Osteocyte (in vitro differentiated cells): Measurements from ENCODE around the gene NHLH1. TPM values are rescaled to one million over a fixed set of nuclear protein-coding genes. Genes with fewer than 3 reads are reported as not detected.

ENCODE experiments used
- DNase-seq: peaks from one replicate; pipeline ENCODE4 v3.0.0; 2021; ENCODE audit warnings: mixed read lengths; ENCODE audit not compliant: unreplicated experiment; ENCODE audit errors: extremely low spot score
- H3K27ac Mint-ChIP-seq: one replicate; pipeline ENCODE4 v1.8.0; 2021; ENCODE audit warnings: mild to moderate bottlenecking, mixed read lengths; ENCODE audit not compliant: unreplicated experiment
- H3K27me3 Mint-ChIP-seq: one replicate; pipeline ENCODE4 v1.8.0; 2021; ENCODE audit warnings: mixed read lengths; ENCODE audit not compliant: unreplicated experiment
- H3K36me3 Mint-ChIP-seq: one replicate; pipeline ENCODE4 v1.8.0; 2021; ENCODE audit warnings: mixed read lengths; ENCODE audit not compliant: unreplicated experiment
- H3K4me1 Mint-ChIP-seq: one replicate; pipeline ENCODE4 v1.8.0; 2021; ENCODE audit warnings: mixed read lengths; ENCODE audit not compliant: unreplicated experiment
- H3K4me3 Mint-ChIP-seq: one replicate; pipeline ENCODE4 v1.8.0; 2021; ENCODE audit warnings: mild to moderate bottlenecking, moderate library complexity, mixed read lengths; ENCODE audit not compliant: unreplicated experiment
- H3K9me3 Mint-ChIP-seq: one replicate; pipeline ENCODE4 v1.8.0; 2021; ENCODE audit warnings: mixed read lengths; ENCODE audit not compliant: unreplicated experiment
- total RNA-seq: library from RNA; stranded (reverse); gene quantifications from 2 replicates; pipeline ENCODE4 v1.2.1, GENCODE V29; 2021
- TF ChIP-seq, protein P1 (sequence below): fragments of 200-600 bp; sonication (generic); IDR thresholded peaks from 2 replicates; pipeline ENCODE4 v1.5.0; 2021; ENCODE audit warnings: antibody characterized with exemption, mild to moderate bottlenecking, moderate library complexity

Gene NHLH1
- total RNA-seq, 1 donor from 2014 or later = 0.16 TPM

DNA sequence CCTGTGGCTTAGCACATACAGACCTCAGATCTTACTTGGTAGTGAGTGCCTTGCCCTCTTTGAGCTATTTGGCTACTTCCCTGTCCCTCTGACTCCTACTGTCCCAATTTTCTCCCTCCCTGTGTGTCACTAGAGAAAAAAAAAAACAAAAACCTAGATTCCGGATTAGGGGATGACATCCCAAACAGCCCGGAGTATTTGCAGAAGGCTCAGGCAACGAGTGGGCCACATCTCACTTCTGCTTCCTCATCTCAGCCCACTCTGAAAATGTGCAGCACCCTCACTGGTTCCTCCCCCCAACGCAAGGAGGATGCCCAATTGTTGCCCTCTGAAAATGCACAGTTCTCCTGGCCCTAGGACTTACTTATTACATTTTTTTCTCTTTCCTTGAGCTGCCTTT is 4.9 kb downstream of the NHLH1 start:
- TF ChIP-seq, protein P1, sequence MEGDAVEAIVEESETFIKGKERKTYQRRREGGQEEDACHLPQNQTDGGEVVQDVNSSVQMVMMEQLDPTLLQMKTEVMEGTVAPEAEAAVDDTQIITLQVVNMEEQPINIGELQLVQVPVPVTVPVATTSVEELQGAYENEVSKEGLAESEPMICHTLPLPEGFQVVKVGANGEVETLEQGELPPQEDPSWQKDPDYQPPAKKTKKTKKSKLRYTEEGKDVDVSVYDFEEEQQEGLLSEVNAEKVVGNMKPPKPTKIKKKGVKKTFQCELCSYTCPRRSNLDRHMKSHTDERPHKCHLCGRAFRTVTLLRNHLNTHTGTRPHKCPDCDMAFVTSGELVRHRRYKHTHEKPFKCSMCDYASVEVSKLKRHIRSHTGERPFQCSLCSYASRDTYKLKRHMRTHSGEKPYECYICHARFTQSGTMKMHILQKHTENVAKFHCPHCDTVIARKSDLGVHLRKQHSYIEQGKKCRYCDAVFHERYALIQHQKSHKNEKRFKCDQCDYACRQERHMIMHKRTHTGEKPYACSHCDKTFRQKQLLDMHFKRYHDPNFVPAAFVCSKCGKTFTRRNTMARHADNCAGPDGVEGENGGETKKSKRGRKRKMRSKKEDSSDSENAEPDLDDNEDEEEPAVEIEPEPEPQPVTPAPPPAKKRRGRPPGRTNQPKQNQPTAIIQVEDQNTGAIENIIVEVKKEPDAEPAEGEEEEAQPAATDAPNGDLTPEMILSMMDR = no peak
- Mint-ChIP-seq H3K27me3 (peaks cover 13% of the 10 kb centered on the region), H3K4me3 (no peak overlapping the region), H3K4me1 (peaks cover 11% of the 10 kb centered on the region), H3K27ac (no peak overlapping the region), H3K36me3 (no peaks in the 10 kb centered on the region), H3K9me3 (no peaks in the 10 kb centered on the region)
- peak; percentile 13 for DNase-seq

DNA sequence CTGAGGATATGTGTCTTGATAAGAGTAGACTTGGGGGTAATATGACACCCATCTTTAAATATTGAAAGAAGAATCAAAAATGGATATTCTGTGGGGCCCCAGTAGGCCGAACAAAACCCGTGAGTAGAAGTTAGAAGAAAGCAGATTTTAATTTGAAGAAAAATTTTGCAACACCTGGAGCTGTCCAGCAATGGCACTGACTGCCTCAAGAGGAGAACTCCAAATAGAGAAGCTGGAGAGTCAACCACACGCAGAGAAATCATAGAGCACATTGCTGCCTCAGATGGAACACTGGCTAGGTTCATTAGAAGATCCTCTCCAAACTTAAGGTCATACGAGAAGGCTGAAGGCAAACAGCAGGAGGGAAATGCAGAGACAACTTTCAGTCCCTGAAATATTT is 6.8 kb downstream of the NHLH1 start:
- H3K9me3 Mint-ChIP-seq = no peaks in the 10 kb centered on the region
- peak; percentile 2 for DNase-seq
- TF ChIP-seq, protein P1 = no peak

DNA sequence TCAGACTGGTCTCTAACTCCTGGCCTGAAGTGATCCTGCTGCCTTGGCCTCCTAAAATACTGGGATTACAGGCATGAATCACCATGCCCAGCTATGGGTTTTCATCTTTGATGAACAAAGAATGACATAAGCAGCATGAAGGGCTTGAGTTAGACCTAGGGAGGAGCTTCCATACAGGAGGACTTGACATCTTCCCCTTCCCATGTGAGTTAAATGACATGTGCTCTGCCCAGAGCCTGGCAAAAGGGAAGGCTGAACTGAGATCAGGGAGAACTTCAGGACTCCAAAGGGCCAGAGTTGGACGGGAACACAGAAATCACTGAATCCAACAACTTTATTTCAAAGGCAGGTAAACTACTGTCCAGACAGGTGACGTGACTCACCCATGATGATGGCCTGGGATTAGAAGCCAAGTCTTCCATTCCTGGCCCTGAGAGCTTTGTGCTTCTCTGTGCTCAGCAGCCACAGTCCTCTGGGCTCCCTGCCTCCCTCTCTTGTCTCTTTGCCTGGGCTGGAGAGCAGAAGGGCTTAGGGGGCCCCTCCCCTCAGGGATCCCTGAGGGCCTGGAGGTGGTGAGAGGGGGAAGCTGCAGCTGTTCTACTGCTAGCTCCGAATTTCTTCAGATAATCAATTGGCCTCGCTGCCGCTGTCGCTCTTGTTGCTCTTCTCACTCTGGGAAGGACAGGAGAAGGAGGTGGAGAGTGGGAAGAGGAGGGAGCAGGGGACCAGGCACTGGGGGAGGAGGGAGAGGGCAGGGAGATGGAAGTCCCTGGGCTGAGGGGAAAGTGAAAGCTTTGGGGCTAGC is 7.6 kb downstream of the NHLH1 start:
- Mint-ChIP-seq H3K4me3 (no peak overlapping the region), H3K36me3 (no peaks in the 10 kb centered on the region), H3K27ac (no peak overlapping the region), H3K27me3 (peaks cover 12% of the 10 kb centered on the region), H3K4me1 (peaks cover 11% of the 10 kb centered on the region), H3K9me3 (no peaks in the 10 kb centered on the region)
- TF ChIP-seq, protein P1 = no peak
- peak; percentile 70 for DNase-seq

More for the DNA sequence above, 6.8 kb downstream of the NHLH1 start:
- no peak overlapping the region for H3K27ac Mint-ChIP-seq
- H3K4me1 Mint-ChIP-seq = peaks cover 11% of the 10 kb centered on the region
- no peaks in the 10 kb centered on the region for H3K36me3 Mint-ChIP-seq
- peaks cover 11% of the 10 kb centered on the region for H3K27me3 Mint-ChIP-seq
- H3K4me3 Mint-ChIP-seq = no peak overlapping the region

DNA sequence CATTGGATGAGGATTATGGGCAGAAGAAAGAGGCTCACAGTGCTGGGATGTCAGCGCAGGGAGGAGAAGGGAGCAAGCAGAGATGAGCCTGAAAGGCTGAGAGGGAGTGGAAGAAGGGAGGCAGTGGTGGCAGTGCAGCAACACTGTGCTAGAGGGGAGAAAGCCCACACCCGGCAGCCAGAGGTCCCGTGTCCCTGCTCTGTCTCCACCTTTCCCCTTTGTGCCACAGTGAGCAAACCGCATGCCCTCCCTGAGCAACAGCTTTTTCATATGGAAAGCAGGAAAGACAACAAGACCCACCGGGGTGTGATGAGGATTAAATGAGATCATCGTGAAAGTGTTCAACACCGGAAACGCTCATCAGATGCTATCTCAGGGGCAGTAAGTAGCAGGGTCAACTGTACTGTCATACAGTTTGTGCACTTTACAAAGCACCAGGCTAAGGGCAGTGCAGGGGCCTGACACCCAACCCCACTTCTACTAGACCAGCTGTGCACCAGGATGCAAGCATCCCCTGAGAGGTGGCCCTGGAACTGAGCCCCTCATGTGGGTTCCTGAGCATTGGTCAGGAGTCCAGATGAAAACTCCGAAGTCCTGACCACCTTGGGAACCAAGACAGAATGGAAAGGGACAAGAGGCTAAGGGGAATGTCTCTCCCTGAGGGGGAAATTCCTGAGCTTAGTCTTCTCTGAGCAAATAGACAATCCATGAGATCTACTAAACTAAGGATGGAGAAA is 9.1 kb downstream of the NHLH1 start:
- H3K4me1 Mint-ChIP-seq = peaks cover 11% of the 10 kb centered on the region
- H3K9me3 Mint-ChIP-seq = no peaks in the 10 kb centered on the region
- H3K27ac Mint-ChIP-seq = no peak overlapping the region
- TF ChIP-seq, protein P1 = no peak
- no peak overlapping the region for H3K4me3 Mint-ChIP-seq
- H3K27me3 Mint-ChIP-seq = peaks cover 17% of the 10 kb centered on the region
- no peaks in the 10 kb centered on the region for H3K36me3 Mint-ChIP-seq
- DNase-seq = peak; percentile 46

DNA sequence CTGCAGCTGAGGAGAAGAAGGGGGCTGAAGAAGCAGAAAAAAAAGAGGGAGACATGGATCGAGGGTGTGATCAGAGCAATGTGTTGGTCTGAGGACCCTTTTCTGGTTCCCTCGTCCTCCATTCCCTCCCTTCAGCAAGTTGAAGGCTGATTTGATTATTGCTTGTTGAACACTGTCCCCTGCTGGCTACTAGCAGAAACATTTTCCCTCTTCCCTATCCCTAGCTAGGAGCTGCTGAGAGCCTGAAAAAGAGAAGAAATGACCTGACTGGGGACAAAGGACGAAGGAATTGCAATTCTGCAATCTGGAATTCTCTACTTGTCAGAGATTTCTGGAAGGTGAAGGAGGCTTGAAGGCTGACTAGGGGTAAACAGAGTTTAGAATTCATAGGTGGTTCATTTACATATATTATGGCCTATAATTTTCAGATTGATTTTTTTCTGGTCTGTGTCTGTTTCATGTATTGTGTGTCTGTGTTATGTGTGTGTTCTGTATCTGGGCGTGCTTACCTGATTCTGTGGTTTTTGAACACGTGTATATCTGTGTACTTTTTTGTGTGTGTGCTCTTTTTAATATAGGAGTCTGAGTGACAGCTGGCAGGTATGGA is 9.8 kb downstream of the NHLH1 start:
- no peaks in the 10 kb centered on the region for H3K9me3 Mint-ChIP-seq
- no peak overlapping the region for H3K4me3 Mint-ChIP-seq
- peaks cover 18% of the 10 kb centered on the region for H3K27me3 Mint-ChIP-seq
- H3K27ac Mint-ChIP-seq = no peak overlapping the region
- H3K36me3 Mint-ChIP-seq = no peaks in the 10 kb centered on the region
- TF ChIP-seq, protein P1 = peak; percentile 80
- peaks cover 11% of the 10 kb centered on the region for H3K4me1 Mint-ChIP-seq
- peak; percentile 32 for DNase-seq
